Spleen (tissue), 11 donors: ENCODE data around the gene TADA2A. TPM values are rescaled to one million over a fixed set of nuclear protein-coding genes. Genes with fewer than 3 reads are reported as not detected.
"Not testable (repeated sequence)": the region's sequence is repeated elsewhere in the genome, so short reads cannot be mapped to it uniquely, and the experiment has no call there.

Source experiments
- DNase-seq: peaks from one replicate; pipeline ENCODE4 v3.0.0-alpha.2; 2020
- H3K27ac ChIP-seq, 8 donors: fragments of 200-600 bp; sonication (generic) in 7 of 8; 1 replicate in 4 of 8; 2 replicates in 4 of 8; pipeline versions ENCODE4 v1.5.0 to v1.8.0; 2016 to 2021; ENCODE audit warnings: inconsistent platforms in 4 of 8, mild to moderate bottlenecking in 4 of 8, moderate library complexity in 1 of 8
- H3K27me3 ChIP-seq, 7 donors: fragments of 200-600 bp; sonication (generic) in 6 of 7; replicated peaks in 1 of 7; 1 replicate in 4 of 7; 2 replicates in 3 of 7; pipeline versions ENCODE4 v1.5.0 to v1.8.0; 2016 to 2021; ENCODE audit warnings: inconsistent platforms in 3 of 7, mild to moderate bottlenecking in 1 of 7
- H3K36me3 ChIP-seq, 6 donors: fragments of 200-600 bp; sonication (generic) in 5 of 6; 1 replicate in 4 of 6; 2 replicates in 2 of 6; pipeline versions ENCODE4 v1.5.0 to v1.8.0; 2016 to 2021; ENCODE audit warnings: inconsistent platforms in 2 of 6
- H3K4me1 ChIP-seq, 6 donors: fragments of 200-600 bp; sonication (generic) in 5 of 6; 1 replicate in 3 of 6; 2 replicates in 3 of 6; pipeline versions ENCODE4 v1.5.0 to v1.8.0; 2016 to 2021; ENCODE audit warnings: inconsistent platforms in 3 of 6
- H3K4me3 ChIP-seq, 8 donors: fragments of 200-600 bp; sonication (generic) in 7 of 8; 1 replicate in 4 of 8; 2 replicates in 4 of 8; pipeline versions ENCODE4 v1.5.0 to v1.8.0; 2016 to 2021; ENCODE audit warnings: inconsistent platforms in 4 of 8, mild to moderate bottlenecking in 4 of 8, moderate library complexity in 2 of 8
- H3K9me3 ChIP-seq, 8 donors: fragments of 200-600 bp; sonication (generic) in 7 of 8; 1 replicate in 4 of 8; 2 replicates in 4 of 8; pipeline versions ENCODE4 v1.5.0 to v1.8.0; 2016 to 2021; ENCODE audit warnings: inconsistent platforms in 4 of 8
- POLR2A ChIP-seq, 3 donors: fragments of 450-650 bp; IDR thresholded peaks; one replicate each; pipeline ENCODE4 v1.5.1; 2017; ENCODE audit warnings: antibody characterized with exemption in 3 of 3, mild to moderate bottlenecking in 1 of 3
- POLR2AphosphoS5 ChIP-seq, 3 donors: sonication (generic); formaldehyde crosslinking; IDR thresholded peaks; one replicate each; pipeline ENCODE4 v1.5.1; 2017; ENCODE audit warnings: antibody characterized with exemption in 3 of 3
- WGBS, 5 donors: extraction: QIAGEN DNeasy Blood & Tissue Kit in 3 of 5; methylation state at CpG; one replicate each; pipeline versions ENCODE4 v1.1.5 to v1.1.7; 2013 to 2018; 5-methylcytosine and 5-hydroxymethylcytosine counted together
- intact Hi-C: fragments of 100-400 bp; cut with DNase I; formaldehyde crosslinking; loops from one replicate; pipeline ENCODE4 v1.15.0; 2023; ENCODE audit warnings: low total_unique reads
- polyA plus RNA-seq, 3 donors: library from polyadenylated mRNA; stranded (reverse); fragments of 200-250 nt; gene quantifications; one replicate each; pipeline ENCODE4 v1.2.1, GENCODE V29; 2013
- total RNA-seq, 7 donors: library from RNA; depleted of rRNA in 3 of 7; stranded (reverse); fragments of >200 nt in 3 of 7; fragmentation: NEBNext Ultra II Directional in 4 of 7; extraction: Animal tissue kit (Norgen Biotek cat#: 25700) in 4 of 7; gene quantifications; one replicate each; pipeline versions ENCODE4 v1.1.0 to v1.2.1, GENCODE V29; 2016 to 2021
- TF ChIP-seq, protein P1 (sequence below), 11 experiments: fragments of 200-600 bp in 7 of 11; fragments of 450-650 bp in 4 of 11; sonication (generic) in 4 of 11; IDR thresholded peaks in 8 of 11; conservative IDR thresholded peaks in 3 of 11; 1 replicate in 7 of 11; 2 replicates in 4 of 11; pipeline versions ENCODE4 v1.4.0 to v1.8.0; 2016 to 2021; ENCODE audit warnings: antibody characterized with exemption in 11 of 11, inconsistent platforms in 4 of 11, mild to moderate bottlenecking in 1 of 11
- donor health status: healthy with polysubstance abuse.
- donor health status: DM: no; HTN: no; CAD: no; lungs with moderate emphysema.
- donor health status: DM: no; HTN: no; CAD: no.
- donor health status: Bipolar disorder and iron deficiency.
- donor health status: healthy.
- donor health status: DM: no; HTN: no; CAD: no.
- donor health status: DM: yes; HTN: yes; CAD: no.

The TADA2A gene
- total and polyA plus RNA-seq, 10 donors = 7.8 to 31.8 (median 20.6) TPM

DNA sequence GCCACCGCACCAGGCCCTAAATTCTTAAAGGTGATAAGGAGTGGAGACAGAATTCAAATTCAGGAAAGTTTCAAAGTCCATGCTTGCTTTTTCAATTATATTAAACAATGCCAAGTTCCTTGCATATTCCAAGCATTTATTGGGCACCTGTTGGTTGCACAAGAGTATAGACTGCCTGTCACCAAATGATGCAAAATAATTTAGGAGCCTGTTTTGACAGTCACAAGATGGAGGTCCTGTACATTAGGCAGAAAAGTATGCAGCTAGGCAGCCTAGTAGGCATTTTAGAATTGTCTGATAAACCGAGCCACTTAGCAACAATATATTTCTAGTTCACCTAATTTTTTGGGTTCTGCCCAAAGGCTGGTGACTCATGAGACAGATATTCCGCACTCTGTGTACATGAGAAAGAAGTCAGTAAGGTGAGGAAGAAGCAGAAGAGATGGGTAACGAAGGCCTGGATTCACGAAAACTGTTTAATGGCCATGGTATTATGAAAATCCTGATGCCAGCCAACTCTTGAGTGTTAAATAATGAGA lies 7.4 kb upstream of the TADA2A start:
- H3K27me3 ChIP-seq = no peaks in the 10 kb centered on the region
- H3K9me3 ChIP-seq = no peaks in the 10 kb centered on the region
- peaks cover 0 to 8% (median 6%) of the 10 kb centered on the region in 6 donors for H3K4me1 ChIP-seq
- TF ChIP-seq POLR2A (IDR thresholded peaks at IDR 0.05) (no peak), POLR2AphosphoS5 (IDR thresholded peaks at IDR 0.05) (no peak)
- TF ChIP-seq, protein P1, sequence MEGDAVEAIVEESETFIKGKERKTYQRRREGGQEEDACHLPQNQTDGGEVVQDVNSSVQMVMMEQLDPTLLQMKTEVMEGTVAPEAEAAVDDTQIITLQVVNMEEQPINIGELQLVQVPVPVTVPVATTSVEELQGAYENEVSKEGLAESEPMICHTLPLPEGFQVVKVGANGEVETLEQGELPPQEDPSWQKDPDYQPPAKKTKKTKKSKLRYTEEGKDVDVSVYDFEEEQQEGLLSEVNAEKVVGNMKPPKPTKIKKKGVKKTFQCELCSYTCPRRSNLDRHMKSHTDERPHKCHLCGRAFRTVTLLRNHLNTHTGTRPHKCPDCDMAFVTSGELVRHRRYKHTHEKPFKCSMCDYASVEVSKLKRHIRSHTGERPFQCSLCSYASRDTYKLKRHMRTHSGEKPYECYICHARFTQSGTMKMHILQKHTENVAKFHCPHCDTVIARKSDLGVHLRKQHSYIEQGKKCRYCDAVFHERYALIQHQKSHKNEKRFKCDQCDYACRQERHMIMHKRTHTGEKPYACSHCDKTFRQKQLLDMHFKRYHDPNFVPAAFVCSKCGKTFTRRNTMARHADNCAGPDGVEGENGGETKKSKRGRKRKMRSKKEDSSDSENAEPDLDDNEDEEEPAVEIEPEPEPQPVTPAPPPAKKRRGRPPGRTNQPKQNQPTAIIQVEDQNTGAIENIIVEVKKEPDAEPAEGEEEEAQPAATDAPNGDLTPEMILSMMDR (IDR thresholded peaks at IDR 0.05 in 8 of 11, conservative IDR thresholded peaks at IDR 0.05 in 3 of 11) = no peak
- H3K4me3 ChIP-seq = no peak overlapping the region
- H3K27ac ChIP-seq = no peak overlapping the region
- intact Hi-C loops = no loop called here
- H3K36me3 ChIP-seq = no peaks in the 10 kb centered on the region
- WGBS, 5 donors = 94 to 98% (median 98%) methylated on average over 5 of the region's 5 CpGs
- DNase-seq = no peak

DNA sequence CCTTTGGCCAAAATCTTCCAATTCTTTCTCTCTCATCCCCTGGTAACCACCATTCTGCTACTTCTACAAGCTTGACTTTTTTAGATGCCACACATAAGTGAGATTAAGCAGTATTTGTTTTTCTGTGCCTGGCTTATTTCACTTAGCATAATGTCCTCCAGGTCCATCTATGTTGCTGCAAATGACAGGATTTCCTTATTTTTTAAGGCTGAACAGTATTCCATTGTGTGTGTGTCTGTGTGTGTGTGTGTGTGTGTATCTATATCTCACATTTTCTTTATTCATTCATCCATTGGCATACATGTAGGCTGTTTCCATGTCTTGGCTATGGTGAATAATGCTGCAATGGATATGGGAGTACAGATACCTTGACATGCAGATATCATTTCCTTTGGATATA lies 6.2 kb upstream of the TADA2A start:
- Histone ChIP-seq H3K27me3 (no peaks in the 10 kb centered on the region), H3K4me3 (no peak overlapping the region), H3K27ac (no peak overlapping the region), H3K4me1 (peaks cover 2 to 18% (median 15%) of the 10 kb centered on the region in 6 donors), H3K9me3 (no peaks in the 10 kb centered on the region), H3K36me3 (no peaks in the 10 kb centered on the region)
- TF ChIP-seq POLR2AphosphoS5 (IDR thresholded peaks at IDR 0.05) = no peak
- TF ChIP-seq, protein P1 (IDR thresholded peaks at IDR 0.05 in 8 of 11, conservative IDR thresholded peaks at IDR 0.05 in 3 of 11) = no peak
- TF ChIP-seq POLR2A (IDR thresholded peaks at IDR 0.05) = no peak
- intact Hi-C loops = no loop called here
- DNase-seq = no peak

DNA sequence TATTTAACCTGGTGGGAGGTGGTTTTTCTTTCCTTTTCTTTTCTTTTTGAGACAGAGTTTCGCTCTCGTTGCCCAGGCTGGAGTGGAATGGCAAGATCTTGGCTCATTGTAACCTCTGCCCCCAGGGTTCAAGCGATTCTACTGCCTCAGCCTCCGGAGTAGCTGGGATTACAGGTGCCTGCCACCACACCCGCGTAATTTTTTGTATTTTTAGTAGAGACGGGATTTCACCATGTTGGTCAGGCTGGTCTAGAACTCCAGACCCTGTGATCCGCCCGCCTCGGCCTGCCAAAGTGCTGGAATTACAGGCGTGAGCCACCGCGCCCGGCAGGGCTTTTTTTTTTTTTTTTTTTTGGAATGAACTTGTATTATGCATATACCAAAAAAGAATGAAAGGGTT lies 1.2 kb upstream of the TADA2A start:
- intact Hi-C loops, H3K27ac ChIP-seq, H3K9me3 ChIP-seq, DNase-seq, H3K27me3 ChIP-seq, H3K36me3 ChIP-seq: not testable (repeated sequence)
- H3K4me3 ChIP-seq = peak overlapping the region in 5 of 8 donors; percentile 73 to 94 (median 88)
- 78 to 86% (median 85%) methylated on average over 14 of the region's 14 CpGs for WGBS, 5 donors
- H3K4me1 ChIP-seq = peaks cover 8 to 45% (median 29%) of the 10 kb centered on the region in 6 donors

DNA sequence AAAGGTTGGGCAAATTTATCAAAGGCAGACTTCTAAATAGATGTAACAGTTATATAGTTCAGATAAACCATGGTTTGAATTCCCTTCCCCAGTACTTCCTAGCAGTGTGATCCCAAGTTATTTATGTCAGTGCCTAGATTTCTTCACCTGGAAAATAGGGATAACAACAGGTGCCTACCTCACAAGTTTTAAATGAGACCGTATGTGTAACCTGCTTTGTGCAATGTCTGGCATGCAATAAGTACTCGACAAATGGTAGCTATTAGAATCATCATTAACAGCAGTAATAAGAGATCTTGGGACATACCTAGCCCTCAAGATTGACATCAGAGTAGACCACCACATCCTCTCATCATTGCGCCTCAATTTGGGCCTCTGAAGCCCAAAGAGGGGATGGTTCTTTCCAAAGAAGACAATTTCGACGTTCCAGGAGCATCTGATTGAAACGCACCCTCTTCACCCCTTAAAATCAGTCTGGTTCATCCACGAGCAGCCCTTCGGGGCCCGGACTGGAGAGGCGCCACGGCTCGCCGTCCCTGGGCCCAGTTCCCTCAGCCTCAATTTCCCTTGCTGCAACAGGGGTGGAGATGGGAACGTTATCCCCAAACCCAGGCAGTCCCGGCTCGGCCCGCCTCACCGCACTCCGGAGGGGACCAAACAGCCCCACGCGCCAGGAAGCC lies 591 bp upstream of the TADA2A start:
- intact Hi-C loops = no loop called here
- Histone ChIP-seq H3K4me1 (peaks cover 8 to 45% (median 29%) of the 10 kb centered on the region in 6 donors), H3K4me3 (peak overlapping the region; percentile 43 to 94 (median 76)), H3K36me3 (peaks cover 0 to 6% (median 1%) of the 10 kb centered on the region in 6 donors), H3K27ac (peak overlapping the region; percentile 72 to 95 (median 90)), H3K9me3 (no peaks in the 10 kb centered on the region), H3K27me3 (no peaks in the 10 kb centered on the region)
- DNase-seq = no peak
- TF ChIP-seq POLR2A (IDR thresholded peaks at IDR 0.05) (no peak), POLR2AphosphoS5 (IDR thresholded peaks at IDR 0.05) (no peak)
- TF ChIP-seq, protein P1 (IDR thresholded peaks at IDR 0.05 in 8 of 11, conservative IDR thresholded peaks at IDR 0.05 in 3 of 11) = no peak
- WGBS, 5 donors = 0 to 1% (median 0%) methylated on average over 3 to 21 of the region's 21 CpGs

DNA sequence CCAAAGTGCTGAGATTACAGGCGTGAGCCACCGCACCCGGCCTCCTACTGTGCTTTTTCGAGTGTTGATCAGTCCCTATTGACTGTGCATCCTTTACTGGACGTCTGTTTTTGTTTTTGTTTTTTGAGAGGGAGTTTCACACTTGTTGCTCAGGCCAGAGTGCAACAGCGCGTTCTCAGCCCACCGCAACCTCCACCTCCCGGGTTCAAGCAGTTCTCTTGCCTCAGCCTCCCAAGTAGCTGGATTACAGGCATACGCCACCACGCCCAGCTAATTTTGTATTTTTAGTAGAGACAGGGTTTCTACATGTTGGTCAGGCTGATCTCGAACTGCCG lies 1.4 kb downstream of the TADA2A start:
- Histone ChIP-seq H3K4me3 (peak overlapping the region in 5 of 8 donors; percentile 66 to 94 (median 88)), H3K27ac (peak overlapping the region in 4 of 8 donors; percentile 90 to 95 (median 92)), H3K4me1 (peaks cover 8 to 51% (median 29%) of the 10 kb centered on the region in 6 donors), H3K36me3 (peaks cover 0 to 27% (median 20%) of the 10 kb centered on the region in 6 donors)
- DNase-seq, H3K27me3 ChIP-seq, intact Hi-C loops, H3K9me3 ChIP-seq: not testable (repeated sequence)
- WGBS, 5 donors = 93 to 97% (median 95%) methylated on average over 13 of the region's 13 CpGs
